NB4 (cell line): Measurements from ENCODE around the gene SLIT1.
A peak's percentile ranks its signal among the peaks of the same experiment; 100 is the strongest.

Source experiments
- CTCF ChIP-seq: IDR thresholded peaks from one replicate; pipeline ENCODE4 v1.5.1; 2012; ENCODE audit warnings: low read depth, low read length
- MAX ChIP-seq: IDR thresholded peaks from 2 replicates; pipeline ENCODE4 v1.6.1; 2011; ENCODE audit warnings: low read depth, low read length
- MYC ChIP-seq: IDR thresholded peaks from 2 replicates; pipeline ENCODE4 v1.6.1; 2011; ENCODE audit warnings: low read depth, low read length
- POLR2A ChIP-seq: IDR thresholded peaks from 2 replicates; pipeline ENCODE4 v1.6.1; 2011; ENCODE audit warnings: mild to moderate bottlenecking; ENCODE audit not compliant: insufficient read length; ENCODE audit errors: extremely low read depth

DNA sequence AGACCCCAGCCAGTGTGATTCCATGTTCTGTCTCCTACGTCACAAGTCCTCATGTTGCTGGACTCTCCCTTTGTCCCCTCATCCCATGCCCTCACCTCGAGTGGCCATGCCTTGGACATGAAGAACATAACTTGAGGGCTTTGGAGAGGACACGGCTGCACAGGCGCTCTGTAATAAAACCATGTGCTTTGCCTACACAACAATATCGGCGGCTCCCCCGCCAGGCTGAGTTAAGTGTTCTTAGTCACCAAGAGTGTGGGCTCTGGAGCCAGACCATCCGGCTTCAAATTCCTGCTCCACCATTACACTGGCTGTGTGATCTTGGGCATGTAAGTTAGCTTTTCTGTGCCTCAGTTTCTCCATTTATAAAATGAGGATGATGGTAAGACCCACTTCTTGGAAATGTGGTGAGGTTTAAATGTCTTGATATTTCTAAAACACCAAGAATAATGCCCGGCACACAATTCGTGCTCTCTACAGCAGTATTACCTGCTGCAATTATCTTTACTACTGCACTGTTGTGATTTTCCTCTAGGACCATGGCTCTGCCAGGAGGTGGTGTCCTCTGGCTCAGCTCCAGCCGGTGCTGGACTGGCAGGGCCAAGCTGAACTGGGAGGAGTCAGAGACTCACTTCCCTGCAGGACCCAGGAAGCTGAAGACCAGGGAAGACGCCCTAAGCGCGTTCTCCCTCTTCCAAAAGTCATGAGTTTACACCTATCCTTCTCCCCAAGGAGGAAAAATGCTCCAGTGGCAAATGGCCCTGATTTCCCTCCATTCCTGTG, 15.7 kb downstream of the SLIT1 start:
- TF ChIP-seq CTCF (no peak), MAX (peak; percentile 67), MYC (no peak), POLR2A (no peak)
